ENCODE results near the gene COQ10A. TPM values are rescaled to one million over a fixed set of nuclear protein-coding genes. Genes with fewer than 3 reads are reported as not detected.

Gene COQ10A
- polyA plus RNA-seq, 1 donor (not counting 4 experiments of a cell fraction or from before 2014, with no cell fraction given): 11.6 TPM

DNA sequence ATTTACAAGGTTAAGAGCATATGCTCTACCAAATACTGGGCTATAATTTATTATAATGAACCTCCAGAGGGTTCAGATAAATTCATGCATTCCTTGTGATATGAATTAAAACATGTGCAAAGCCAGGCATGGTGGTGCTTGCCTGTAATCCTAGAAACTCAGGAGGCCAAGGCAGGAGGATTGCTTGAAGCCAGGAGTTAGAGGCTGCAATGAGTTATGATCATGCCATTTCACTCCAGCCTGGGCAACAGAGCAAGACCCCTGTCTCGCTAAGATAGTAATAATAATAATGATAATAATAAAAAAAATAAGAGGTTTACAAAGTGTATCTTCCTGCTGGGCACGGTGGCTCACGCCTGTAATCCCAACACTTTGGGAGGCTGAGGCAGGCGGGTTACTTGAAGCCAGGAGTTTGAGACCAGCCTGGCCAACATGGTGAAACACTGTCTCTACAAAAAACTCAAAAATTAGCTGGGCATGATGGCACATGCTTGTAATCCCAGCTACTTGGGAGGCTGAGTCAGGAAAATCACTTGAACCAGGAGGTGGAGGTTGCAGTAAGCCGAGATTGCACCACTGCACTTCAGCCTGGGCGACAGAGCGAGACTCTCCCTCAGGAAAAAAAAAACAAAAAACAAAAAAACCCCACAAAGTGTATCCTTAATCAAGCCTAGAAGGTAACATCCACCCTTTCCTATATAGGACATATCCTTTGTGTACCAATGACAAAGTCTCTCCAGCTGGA is 40.7 kb downstream of the COQ10A start:
- Histone ChIP-seq H3K27ac (ENCODE audit: control insufficient read depth, insufficient read depth, low read length) (no peak overlapping the region), H3K4me1 (ENCODE audit: control insufficient read depth, extremely low read depth, insufficient read depth, low read length) (peaks cover 3% of the 10 kb centered on the region), H3K9me3 (ENCODE audit: control insufficient read depth, low read depth, low read length) (no peaks in the 10 kb centered on the region), H3K9me1 (ENCODE audit: control insufficient read depth, extremely low read depth, insufficient read depth, low read length) (no peaks in the 10 kb centered on the region), H3K79me2 (ENCODE audit: control insufficient read depth, insufficient read depth, low read length) (peaks cover 3% of the 10 kb centered on the region), H3K27me3 (ENCODE audit: control insufficient read depth, extremely low read depth, insufficient read depth, low read length) (no peaks in the 10 kb centered on the region), H2AFZ (ENCODE audit: control insufficient read depth, low read length) (no peak overlapping the region), H4K20me1 (ENCODE audit: control insufficient read depth, extremely low read depth, insufficient read depth, low read length) (no peaks in the 10 kb centered on the region), H3K36me3 (ENCODE audit: control insufficient read depth in 2 of 2, extremely low read depth in 1 of 2, insufficient read depth in 2 of 2, low read length in 2 of 2) (peaks cover 25% of the 10 kb centered on the region in 2 experiments), H3K4me2 (ENCODE audit: control insufficient read depth, extremely low read depth, insufficient read depth, low read depth, low read length) (no peak overlapping the region), H3K9ac (ENCODE audit: control insufficient read depth, extremely low read depth, insufficient read depth, low read length) (no peak overlapping the region), H3K4me3 (ENCODE audit: control insufficient read depth in 2 of 3, extremely low read depth in 1 of 3, insufficient read depth in 2 of 3, low read depth in 1 of 3, low read length in 3 of 3) (no peak overlapping the region)
- dilution Hi-C loops (cut with MboI; ENCODE audit: extremely low pct_ligation_motif_present, low sequenced_read_pairs): no loop called here
- no peak for TF ChIP-seq EZH2 (IDR thresholded peaks at IDR 0.05; ENCODE audit: low read length)
- TF ChIP-seq, protein P1, sequence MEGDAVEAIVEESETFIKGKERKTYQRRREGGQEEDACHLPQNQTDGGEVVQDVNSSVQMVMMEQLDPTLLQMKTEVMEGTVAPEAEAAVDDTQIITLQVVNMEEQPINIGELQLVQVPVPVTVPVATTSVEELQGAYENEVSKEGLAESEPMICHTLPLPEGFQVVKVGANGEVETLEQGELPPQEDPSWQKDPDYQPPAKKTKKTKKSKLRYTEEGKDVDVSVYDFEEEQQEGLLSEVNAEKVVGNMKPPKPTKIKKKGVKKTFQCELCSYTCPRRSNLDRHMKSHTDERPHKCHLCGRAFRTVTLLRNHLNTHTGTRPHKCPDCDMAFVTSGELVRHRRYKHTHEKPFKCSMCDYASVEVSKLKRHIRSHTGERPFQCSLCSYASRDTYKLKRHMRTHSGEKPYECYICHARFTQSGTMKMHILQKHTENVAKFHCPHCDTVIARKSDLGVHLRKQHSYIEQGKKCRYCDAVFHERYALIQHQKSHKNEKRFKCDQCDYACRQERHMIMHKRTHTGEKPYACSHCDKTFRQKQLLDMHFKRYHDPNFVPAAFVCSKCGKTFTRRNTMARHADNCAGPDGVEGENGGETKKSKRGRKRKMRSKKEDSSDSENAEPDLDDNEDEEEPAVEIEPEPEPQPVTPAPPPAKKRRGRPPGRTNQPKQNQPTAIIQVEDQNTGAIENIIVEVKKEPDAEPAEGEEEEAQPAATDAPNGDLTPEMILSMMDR (optimal IDR thresholded peaks at IDR 0.05 in 1 of 3, IDR thresholded peaks at IDR 0.05 in 1 of 3, conservative IDR thresholded peaks at IDR 0.05 in 1 of 3; ENCODE audit: extremely low read depth in 1 of 3, insufficient read depth in 2 of 3, low read length in 3 of 3): no peak
- DNase-seq (ENCODE audit: low read depth, low spot score) (no peak), FAIRE-seq (no peak)

DNA sequence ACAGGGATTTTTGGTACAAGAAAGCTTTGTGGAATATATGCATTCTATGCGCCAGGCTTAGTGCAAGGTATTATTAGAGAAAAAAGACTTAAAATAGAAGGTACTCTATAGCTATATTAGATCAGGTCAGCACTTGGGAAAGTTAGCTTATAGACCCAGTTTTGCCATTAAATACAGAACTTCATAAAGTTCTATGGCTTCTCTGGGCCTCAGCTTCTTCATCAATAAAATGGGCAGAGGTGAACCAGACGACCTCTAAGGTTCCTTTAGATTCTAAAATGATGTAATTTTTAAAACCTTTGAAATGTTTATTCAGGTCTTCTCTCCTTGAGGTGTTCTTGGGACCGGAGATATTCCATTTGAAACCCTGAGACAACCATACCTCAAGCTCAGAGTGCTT is 42.0 kb downstream of the COQ10A start:
- Histone ChIP-seq H4K20me1 (ENCODE audit: control insufficient read depth, extremely low read depth, insufficient read depth, low read length) (no peaks in the 10 kb centered on the region), H3K4me3 (ENCODE audit: control insufficient read depth in 2 of 3, extremely low read depth in 1 of 3, insufficient read depth in 2 of 3, low read depth in 1 of 3, low read length in 3 of 3) (no peak overlapping the region), H3K4me1 (ENCODE audit: control insufficient read depth, extremely low read depth, insufficient read depth, low read length) (peaks cover 3% of the 10 kb centered on the region), H3K79me2 (ENCODE audit: control insufficient read depth, insufficient read depth, low read length) (peaks cover 3% of the 10 kb centered on the region), H3K9ac (ENCODE audit: control insufficient read depth, extremely low read depth, insufficient read depth, low read length) (no peak overlapping the region), H3K9me1 (ENCODE audit: control insufficient read depth, extremely low read depth, insufficient read depth, low read length) (no peaks in the 10 kb centered on the region), H3K27ac (ENCODE audit: control insufficient read depth, insufficient read depth, low read length) (no peak overlapping the region), H3K27me3 (ENCODE audit: control insufficient read depth, extremely low read depth, insufficient read depth, low read length) (no peaks in the 10 kb centered on the region), H3K4me2 (ENCODE audit: control insufficient read depth, extremely low read depth, insufficient read depth, low read depth, low read length) (no peak overlapping the region), H2AFZ (ENCODE audit: control insufficient read depth, low read length) (no peak overlapping the region), H3K9me3 (ENCODE audit: control insufficient read depth, low read depth, low read length) (no peaks in the 10 kb centered on the region), H3K36me3 (ENCODE audit: control insufficient read depth in 2 of 2, extremely low read depth in 1 of 2, insufficient read depth in 2 of 2, low read length in 2 of 2) (peaks cover 25% of the 10 kb centered on the region in 2 experiments)
- dilution Hi-C loops (cut with MboI; ENCODE audit: extremely low pct_ligation_motif_present, low sequenced_read_pairs): no loop called here
- FAIRE-seq: no peak
- no peak for DNase-seq (ENCODE audit: low read depth, low spot score)
- TF ChIP-seq EZH2 (IDR thresholded peaks at IDR 0.05; ENCODE audit: low read length): no peak
- TF ChIP-seq, protein P1 (optimal IDR thresholded peaks at IDR 0.05 in 1 of 3, IDR thresholded peaks at IDR 0.05 in 1 of 3, conservative IDR thresholded peaks at IDR 0.05 in 1 of 3; ENCODE audit: extremely low read depth in 1 of 3, insufficient read depth in 2 of 3, low read length in 3 of 3): no peak
